ENCODE measurements around the gene PPP6R3.

- TF ChIP-seq EZH2 (IDR thresholded peaks at IDR 0.05; ENCODE audit: borderline replicate concordance, low read length): no peak
- TF ChIP-seq, protein P1, sequence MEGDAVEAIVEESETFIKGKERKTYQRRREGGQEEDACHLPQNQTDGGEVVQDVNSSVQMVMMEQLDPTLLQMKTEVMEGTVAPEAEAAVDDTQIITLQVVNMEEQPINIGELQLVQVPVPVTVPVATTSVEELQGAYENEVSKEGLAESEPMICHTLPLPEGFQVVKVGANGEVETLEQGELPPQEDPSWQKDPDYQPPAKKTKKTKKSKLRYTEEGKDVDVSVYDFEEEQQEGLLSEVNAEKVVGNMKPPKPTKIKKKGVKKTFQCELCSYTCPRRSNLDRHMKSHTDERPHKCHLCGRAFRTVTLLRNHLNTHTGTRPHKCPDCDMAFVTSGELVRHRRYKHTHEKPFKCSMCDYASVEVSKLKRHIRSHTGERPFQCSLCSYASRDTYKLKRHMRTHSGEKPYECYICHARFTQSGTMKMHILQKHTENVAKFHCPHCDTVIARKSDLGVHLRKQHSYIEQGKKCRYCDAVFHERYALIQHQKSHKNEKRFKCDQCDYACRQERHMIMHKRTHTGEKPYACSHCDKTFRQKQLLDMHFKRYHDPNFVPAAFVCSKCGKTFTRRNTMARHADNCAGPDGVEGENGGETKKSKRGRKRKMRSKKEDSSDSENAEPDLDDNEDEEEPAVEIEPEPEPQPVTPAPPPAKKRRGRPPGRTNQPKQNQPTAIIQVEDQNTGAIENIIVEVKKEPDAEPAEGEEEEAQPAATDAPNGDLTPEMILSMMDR (IDR thresholded peaks at IDR 0.05; ENCODE audit: low read length): no peak
Observed at GRCh38 chr11:68469642-68470041, 9.1 kb downstream of the PPP6R3 start.

Measured in OCI-LY1 (cell line).